HL-60 (cell line): ENCODE measurements around the gene BACH1.

Source experiments
- DNase-seq, 2 experiments: peaks; one replicate each; pipeline ENCODE4 v3.0.0-alpha.2; 2010 to 2020; ENCODE audit warnings: low read depth in 1 of 2, low spot score in 1 of 2
- H3K27ac ChIP-seq: fragments of 250-450 bp; sonication (Bioruptor Pico); replicated peaks from 2 replicates; pipeline ENCODE4 v1.5.1; 2020; ENCODE audit warnings: mild to moderate bottlenecking, moderate library complexity
- H3K27me3 ChIP-seq: fragments of 250-450 bp; sonication (Bioruptor Pico); 2 replicates; pipeline ENCODE4 v1.5.1; 2021; ENCODE audit warnings: mild to moderate bottlenecking, moderate library complexity; ENCODE audit not compliant: insufficient read depth, poor library complexity, severe bottlenecking
- H3K4me3 ChIP-seq: replicated peaks from 2 replicates; pipeline ENCODE4 v1.5.1; 2011; ENCODE audit warnings: mild to moderate bottlenecking, control low read depth, low read length; ENCODE audit not compliant: insufficient read depth
- CTCF ChIP-seq: IDR thresholded peaks from one replicate; pipeline ENCODE4 v1.5.1; 2011; ENCODE audit warnings: low read length, control low read depth, inconsistent platforms; ENCODE audit not compliant: insufficient read depth
- GABPA ChIP-seq: IDR thresholded peaks from 2 replicates; pipeline ENCODE4 v1.6.1; 2012; ENCODE audit warnings: low read depth
- POLR2AphosphoS5 ChIP-seq: IDR thresholded peaks from 2 replicates; pipeline ENCODE4 v1.6.1; 2012; ENCODE audit warnings: low read depth
- REST ChIP-seq: IDR thresholded peaks from 2 replicates; pipeline ENCODE4 v1.6.1; 2012; ENCODE audit warnings: low read depth; ENCODE audit not compliant: insufficient replicate concordance
- SPI1 ChIP-seq: IDR thresholded peaks from 2 replicates; pipeline ENCODE4 v1.6.1; 2012; ENCODE audit warnings: low read depth, mild to moderate bottlenecking, borderline replicate concordance

Gene BACH1

GRCh38 chr21:29316029-29316742 is 17.5 kb downstream of the BACH1 start:
- no peak overlapping the region for H3K4me3 ChIP-seq
- H3K27me3 ChIP-seq: no peaks in the 10 kb centered on the region
- TF ChIP-seq CTCF (no peak), REST (no peak), POLR2AphosphoS5 (no peak), SPI1 (no peak), GABPA (no peak)
- no peak for DNase-seq
- 0 out of 2 replicates have a peak overlapping the region, but pooled peaks have one; percentile 3 for H3K27ac ChIP-seq

GRCh38 chr21:29316806-29317205 is 18.1 kb downstream of the BACH1 start:
- no peak overlapping the region for H3K27ac ChIP-seq
- DNase-seq: no peak
- no peaks in the 10 kb centered on the region for H3K27me3 ChIP-seq
- no peak overlapping the region for H3K4me3 ChIP-seq
- no peak for TF ChIP-seq SPI1
- TF ChIP-seq REST: no peak
- no peak for TF ChIP-seq POLR2AphosphoS5
- no peak for TF ChIP-seq CTCF
- no peak for TF ChIP-seq GABPA

GRCh38 chr21:29318354-29318753 is 19.6 kb downstream of the BACH1 start:
- no peak for TF ChIP-seq SPI1
- TF ChIP-seq CTCF: no peak
- no peak for TF ChIP-seq REST
- no peak for TF ChIP-seq POLR2AphosphoS5
- no peak for TF ChIP-seq GABPA
- H3K27me3 ChIP-seq: no peaks in the 10 kb centered on the region
- H3K27ac ChIP-seq: no peak overlapping the region
- no peak overlapping the region for H3K4me3 ChIP-seq
- DNase-seq: no peak
